ENCODE measurements around the gene CLASRP.

Gene CLASRP

GRCh38 chr19:45090034-45090433, 51.2 kb downstream of the CLASRP start:
- DNase-seq: no peak

- no peak for DNase-seq
These were observed 51.8 kb downstream of the CLASRP start for GRCh38 chr19:45090606-45091005.

GRCh38 chr19:45091031-45091923, 52.4 kb downstream of the CLASRP start:
- peak; percentile 97 for DNase-seq

- DNase-seq: peak; percentile 95
These were observed 54.2 kb downstream of the CLASRP start, which contains the start of gene PPP1R37 for GRCh38 chr19:45092747-45093678. PPP1R37 (plus strand) TSS chr19:45093179; CDS start chr19:45093326, 147 bp downstream.

GRCh38 chr19:45094137-45094536, 55.3 kb downstream of the CLASRP start:
- DNase-seq: no peak

GRCh38 chr19:45094707-45095106, 55.9 kb downstream of the CLASRP start:
- DNase-seq: no peak

- DNase-seq: no peak
These were observed 56.9 kb downstream of the CLASRP start for GRCh38 chr19:45095496-45096413.

- DNase-seq: no peak
These were observed 57.9 kb downstream of the CLASRP start for GRCh38 chr19:45096700-45097099.

GRCh38 chr19:45097450-45097775, 58.6 kb downstream of the CLASRP start:
- no peak for DNase-seq

GRCh38 chr19:45097776-45098520, 59.1 kb downstream of the CLASRP start:
- no peak for DNase-seq

GRCh38 chr19:45098521-45099466, 59.9 kb downstream of the CLASRP start:
- DNase-seq: no peak

GRCh38 chr19:45099467-45100191, 60.8 kb downstream of the CLASRP start:
- DNase-seq: no peak

- no peak for DNase-seq
These were observed 61.4 kb downstream of the CLASRP start for GRCh38 chr19:45100201-45100600.

- no peak for DNase-seq
These were observed 62.0 kb downstream of the CLASRP start for GRCh38 chr19:45100846-45101252.

GRCh38 chr19:45101806-45102205, 63.0 kb downstream of the CLASRP start:
- no peak for DNase-seq

GRCh38 chr19:45102481-45102880, 63.6 kb downstream of the CLASRP start:
- no peak for DNase-seq

GRCh38 chr19:45103156-45103507, 64.3 kb downstream of the CLASRP start:
- no peak for DNase-seq

GRCh38 chr19:45103508-45104319, 64.9 kb downstream of the CLASRP start:
- no peak for DNase-seq
